Esophagus muscularis mucosa (tissue), 4 donors: ENCODE results near the gene TRPM3. TPM values are rescaled to one million over a fixed set of nuclear protein-coding genes. Genes with fewer than 3 reads are reported as not detected.

Experiments used
- DNase-seq: peaks from one replicate; pipeline ENCODE4 v3.0.0-alpha.2; 2017; ENCODE audit errors: extremely low spot score
- H3K27ac ChIP-seq, 4 donors: fragments of 200-600 bp; sonication (generic); replicated peaks in 1 of 4; 1 replicate in 3 of 4; 2 replicates in 1 of 4; pipeline ENCODE4 v1.5.1; 2016 to 2019; ENCODE audit warnings: mild to moderate bottlenecking in 1 of 4
- H3K27me3 ChIP-seq, 4 donors: fragments of 200-600 bp; sonication (generic); one replicate each; pipeline versions ENCODE4 v1.5.1 to v1.6.0; 2016 to 2019
- H3K36me3 ChIP-seq, 4 donors: fragments of 200-600 bp; sonication (generic); one replicate each; pipeline ENCODE4 v1.5.1; 2016 to 2019
- H3K4me1 ChIP-seq, 4 donors: fragments of 200-600 bp; sonication (generic); one replicate each; pipeline ENCODE4 v1.5.1; 2016 to 2019
- H3K4me3 ChIP-seq, 4 donors: fragments of 200-600 bp; sonication (generic); 1 replicate in 2 of 4; 2 replicates in 2 of 4; pipeline ENCODE4 v1.5.1; 2016 to 2019; ENCODE audit warnings: mild to moderate bottlenecking in 4 of 4, moderate library complexity in 1 of 4
- H3K9me3 ChIP-seq, 4 donors: fragments of 200-600 bp; sonication (generic); 1 replicate in 3 of 4; 2 replicates in 1 of 4; pipeline ENCODE4 v1.5.1; 2016 to 2019
- EP300 ChIP-seq: sonication (generic); formaldehyde crosslinking; IDR thresholded peaks from one replicate; pipeline ENCODE4 v1.6.1; 2017; ENCODE audit warnings: antibody characterized with exemption
- POLR2A ChIP-seq: fragments of 450-650 bp; IDR thresholded peaks from one replicate; pipeline ENCODE4 v1.6.1; 2017; ENCODE audit warnings: antibody characterized with exemption, moderate library complexity, mild to moderate bottlenecking, low read depth
- POLR2AphosphoS5 ChIP-seq, 2 donors: sonication (generic); formaldehyde crosslinking; IDR thresholded peaks; one replicate each; pipeline ENCODE4 v1.6.1; 2017; ENCODE audit warnings: antibody characterized with exemption in 2 of 2
- WGBS: methylation state at CpG from one replicate; pipeline ENCODE4 v1.1.5; 2018; 5-methylcytosine and 5-hydroxymethylcytosine counted together
- intact Hi-C: fragments of 100-400 bp; cut with DNase I; formaldehyde crosslinking; loops from one replicate; pipeline ENCODE4 v1.15.1; 2023
- total RNA-seq, 4 donors: library from RNA; depleted of rRNA; stranded (reverse); fragments of >200 nt; gene quantifications; one replicate each; pipeline versions ENCODE4 v1.1.0 to v1.2.1, GENCODE V29; 2016
- TF ChIP-seq, protein P1 (sequence below), 3 experiments: fragments of 200-600 bp in 2 of 3; fragments of 450-650 bp in 1 of 3; sonication (generic) in 2 of 3; IDR thresholded peaks; one replicate each; pipeline ENCODE4 v1.5.1; 2017 to 2019; ENCODE audit warnings: antibody characterized with exemption in 3 of 3, mild to moderate bottlenecking in 2 of 3, moderate library complexity in 1 of 3

TRPM3 gene
- total RNA-seq, 4 donors from 2014 or later, result 0.13 to 0.17 TPM; not detected in 2

DNA sequence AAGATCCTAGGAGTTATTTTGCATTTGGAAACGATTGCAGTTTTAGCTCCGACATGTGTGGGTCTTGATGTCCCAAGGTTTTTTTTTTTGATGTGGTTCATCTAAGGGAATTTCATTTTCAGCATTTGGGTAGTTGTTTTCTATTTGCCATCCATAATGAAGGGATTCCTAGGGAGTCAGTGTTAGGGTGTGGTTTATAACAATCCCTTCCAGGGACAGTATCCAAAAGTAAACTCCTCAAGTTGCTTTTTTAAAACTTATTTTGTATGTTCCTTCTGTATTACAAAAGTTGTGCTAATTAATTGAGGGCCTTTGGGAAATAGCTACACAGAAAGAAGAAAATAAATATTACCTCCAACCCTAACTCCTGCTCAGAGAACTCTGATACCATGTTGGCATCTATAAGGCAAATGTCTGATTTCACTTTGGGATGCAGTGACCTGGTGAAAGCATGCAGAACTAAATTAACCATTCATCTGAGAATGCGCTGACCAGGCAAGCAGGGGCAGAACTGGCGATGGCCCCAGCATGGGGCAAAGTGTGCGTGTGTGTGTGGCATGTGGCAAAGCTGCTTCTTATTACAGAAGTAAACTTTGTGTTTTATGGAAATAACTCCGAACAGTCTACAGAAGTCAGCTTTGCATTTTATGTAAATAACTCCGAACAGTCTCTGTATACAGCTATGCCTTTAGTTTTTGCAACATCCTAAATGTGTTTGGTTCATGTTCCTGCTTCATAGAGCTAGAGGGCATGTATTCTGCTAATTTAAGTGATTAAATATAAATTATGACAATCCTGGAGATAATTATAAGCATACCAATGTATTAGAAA, 237.2 kb downstream of the TRPM3 start:
- Histone ChIP-seq H3K4me3 (no peak overlapping the region), H3K27me3 (peaks cover 0 to 4% (median 0%) of the 10 kb centered on the region in 4 donors), H3K27ac (no peak overlapping the region), H3K9me3 (no peaks in the 10 kb centered on the region), H3K36me3 (no peaks in the 10 kb centered on the region), H3K4me1 (no peaks in the 10 kb centered on the region)
- 72% methylated on average over 7 of the region's 7 CpGs for WGBS
- DNase-seq, result no peak
- TF ChIP-seq EP300, result no peak
- no peak for TF ChIP-seq POLR2A
- TF ChIP-seq, protein P1, sequence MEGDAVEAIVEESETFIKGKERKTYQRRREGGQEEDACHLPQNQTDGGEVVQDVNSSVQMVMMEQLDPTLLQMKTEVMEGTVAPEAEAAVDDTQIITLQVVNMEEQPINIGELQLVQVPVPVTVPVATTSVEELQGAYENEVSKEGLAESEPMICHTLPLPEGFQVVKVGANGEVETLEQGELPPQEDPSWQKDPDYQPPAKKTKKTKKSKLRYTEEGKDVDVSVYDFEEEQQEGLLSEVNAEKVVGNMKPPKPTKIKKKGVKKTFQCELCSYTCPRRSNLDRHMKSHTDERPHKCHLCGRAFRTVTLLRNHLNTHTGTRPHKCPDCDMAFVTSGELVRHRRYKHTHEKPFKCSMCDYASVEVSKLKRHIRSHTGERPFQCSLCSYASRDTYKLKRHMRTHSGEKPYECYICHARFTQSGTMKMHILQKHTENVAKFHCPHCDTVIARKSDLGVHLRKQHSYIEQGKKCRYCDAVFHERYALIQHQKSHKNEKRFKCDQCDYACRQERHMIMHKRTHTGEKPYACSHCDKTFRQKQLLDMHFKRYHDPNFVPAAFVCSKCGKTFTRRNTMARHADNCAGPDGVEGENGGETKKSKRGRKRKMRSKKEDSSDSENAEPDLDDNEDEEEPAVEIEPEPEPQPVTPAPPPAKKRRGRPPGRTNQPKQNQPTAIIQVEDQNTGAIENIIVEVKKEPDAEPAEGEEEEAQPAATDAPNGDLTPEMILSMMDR (IDR thresholded peaks at IDR 0.05), result no peak
- no peak for TF ChIP-seq POLR2AphosphoS5 (IDR thresholded peaks at IDR 0.05)
- intact Hi-C loops, result no loop called here

- Histone ChIP-seq H3K27ac (no peak overlapping the region), H3K27me3 (no peaks in the 10 kb centered on the region), H3K4me1 (no peaks in the 10 kb centered on the region), H3K36me3 (no peaks in the 10 kb centered on the region), H3K9me3 (no peaks in the 10 kb centered on the region), H3K4me3 (no peak overlapping the region)
- 73% methylated on average over 1 of the region's 1 CpG for WGBS
- intact Hi-C loops, result no loop called here
- no peak for TF ChIP-seq POLR2A
- TF ChIP-seq EP300, result no peak
- TF ChIP-seq, protein P1 (IDR thresholded peaks at IDR 0.05), result no peak
- no peak for TF ChIP-seq POLR2AphosphoS5 (IDR thresholded peaks at IDR 0.05)
- no peak for DNase-seq
Observed at GRCh38 chr9:70883056-70883455, 238.4 kb downstream of the TRPM3 start.

DNA sequence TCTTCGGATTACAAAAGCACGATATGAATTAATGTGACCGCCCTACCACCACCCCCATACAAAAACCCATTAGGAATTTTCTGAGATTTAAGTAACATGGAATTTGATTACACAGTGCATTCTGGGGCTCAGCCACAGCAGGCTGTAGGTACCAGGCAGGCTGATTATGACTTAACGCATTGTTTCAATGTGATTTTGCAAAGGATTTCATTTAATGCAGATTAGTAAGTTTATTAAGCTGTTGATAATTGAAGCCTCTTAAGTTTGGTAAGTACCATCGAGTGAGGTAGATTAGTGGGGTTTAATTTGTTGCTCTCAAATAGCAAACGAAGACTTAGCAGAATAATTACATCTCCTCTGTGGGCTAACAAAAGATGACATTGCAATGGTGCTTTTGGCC, 240.1 kb downstream of the TRPM3 start:
- Histone ChIP-seq H3K4me1 (no peaks in the 10 kb centered on the region), H3K27ac (no peak overlapping the region), H3K9me3 (no peaks in the 10 kb centered on the region), H3K4me3 (no peak overlapping the region), H3K36me3 (no peaks in the 10 kb centered on the region), H3K27me3 (no peaks in the 10 kb centered on the region)
- DNase-seq, result no peak
- TF ChIP-seq EP300 (no peak), POLR2AphosphoS5 (IDR thresholded peaks at IDR 0.05) (no peak), POLR2A (no peak)
- TF ChIP-seq, protein P1 (IDR thresholded peaks at IDR 0.05), result no peak
- intact Hi-C loops, result no loop called here
- 87% methylated on average over 6 of the region's 6 CpGs for WGBS

- TF ChIP-seq POLR2A (no peak), EP300 (no peak), POLR2AphosphoS5 (IDR thresholded peaks at IDR 0.05) (no peak)
- TF ChIP-seq, protein P1 (IDR thresholded peaks at IDR 0.05), result no peak
- intact Hi-C loops, result no loop called here
- no peak for DNase-seq
- H3K4me1 ChIP-seq, result no peaks in the 10 kb centered on the region
- no peaks in the 10 kb centered on the region for H3K36me3 ChIP-seq
- no peak overlapping the region for H3K4me3 ChIP-seq
- no peaks in the 10 kb centered on the region for H3K9me3 ChIP-seq
- no peaks in the 10 kb centered on the region for H3K27me3 ChIP-seq
- H3K27ac ChIP-seq, result no peak overlapping the region
Observed at GRCh38 chr9:70880535-70880934, 240.9 kb downstream of the TRPM3 start.
